OCI-LY7 (cell line): ENCODE data around the gene RRP9.

Experiments
- EZH2phosphoT487 ChIP-seq: fragments of 200-600 bp; sonication (generic); IDR thresholded peaks from 2 replicates; pipeline ENCODE4 v1.6.1; 2018; ENCODE audit warnings: low read depth, borderline replicate concordance, mild to moderate bottlenecking, mixed run types, antibody characterized with exemption, low read length, moderate library complexity, mixed read lengths
- TF ChIP-seq, protein P1 (sequence below): fragments of 200-600 bp; sonication (generic); conservative IDR thresholded peaks from 2 replicates; pipeline ENCODE4 v1.5.1; 2014; ENCODE audit warnings: mild to moderate bottlenecking, antibody characterized with exemption, low read length, moderate library complexity, mixed read lengths

DNA sequence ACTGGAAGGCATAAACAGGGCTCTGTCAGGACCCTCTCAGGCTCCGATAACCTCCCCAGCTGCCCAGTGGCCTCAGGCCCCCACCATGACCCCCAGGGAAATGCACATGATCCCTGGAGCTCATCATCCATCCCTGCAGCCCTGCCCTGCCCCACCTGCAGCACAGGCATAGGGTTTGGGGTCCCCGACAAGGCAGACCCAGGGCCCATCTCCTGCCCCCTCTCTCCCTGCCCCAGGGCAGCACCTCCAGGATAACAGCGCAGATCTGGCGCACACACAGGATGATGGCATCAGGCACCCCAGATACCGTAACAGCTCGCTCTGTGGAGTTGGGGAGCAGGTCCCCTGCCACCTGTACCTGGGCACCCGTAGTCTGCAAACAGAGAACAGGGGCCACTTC, 17.9 kb upstream of the RRP9 start:
- TF ChIP-seq, protein P1, sequence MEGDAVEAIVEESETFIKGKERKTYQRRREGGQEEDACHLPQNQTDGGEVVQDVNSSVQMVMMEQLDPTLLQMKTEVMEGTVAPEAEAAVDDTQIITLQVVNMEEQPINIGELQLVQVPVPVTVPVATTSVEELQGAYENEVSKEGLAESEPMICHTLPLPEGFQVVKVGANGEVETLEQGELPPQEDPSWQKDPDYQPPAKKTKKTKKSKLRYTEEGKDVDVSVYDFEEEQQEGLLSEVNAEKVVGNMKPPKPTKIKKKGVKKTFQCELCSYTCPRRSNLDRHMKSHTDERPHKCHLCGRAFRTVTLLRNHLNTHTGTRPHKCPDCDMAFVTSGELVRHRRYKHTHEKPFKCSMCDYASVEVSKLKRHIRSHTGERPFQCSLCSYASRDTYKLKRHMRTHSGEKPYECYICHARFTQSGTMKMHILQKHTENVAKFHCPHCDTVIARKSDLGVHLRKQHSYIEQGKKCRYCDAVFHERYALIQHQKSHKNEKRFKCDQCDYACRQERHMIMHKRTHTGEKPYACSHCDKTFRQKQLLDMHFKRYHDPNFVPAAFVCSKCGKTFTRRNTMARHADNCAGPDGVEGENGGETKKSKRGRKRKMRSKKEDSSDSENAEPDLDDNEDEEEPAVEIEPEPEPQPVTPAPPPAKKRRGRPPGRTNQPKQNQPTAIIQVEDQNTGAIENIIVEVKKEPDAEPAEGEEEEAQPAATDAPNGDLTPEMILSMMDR: no peak
- TF ChIP-seq EZH2phosphoT487: no peak
